T-helper 1 cell treated with Interleukin-12 subunit alpha and Interleukin-12 subunit beta and Interleukin-4 antibody, amounts not matched to agents 30 μg/mL and 1 μg/mL, for 36 hours (primary cell): ENCODE results near the gene PRKCE.

Experiments
- H3K27ac Mint-ChIP-seq: one replicate; pipeline ENCODE4 v1.8.0; 2021; ENCODE audit warnings: mild to moderate bottlenecking, mixed read lengths
- H3K27me3 Mint-ChIP-seq: one replicate; pipeline ENCODE4 v1.8.0; 2021; ENCODE audit warnings: low read depth, mixed read lengths
- H3K36me3 Mint-ChIP-seq: one replicate; pipeline ENCODE4 v1.8.0; 2021; ENCODE audit warnings: low read depth, mixed read lengths
- H3K4me1 Mint-ChIP-seq: one replicate; pipeline ENCODE4 v1.8.0; 2021; ENCODE audit warnings: low read depth, mixed read lengths
- H3K4me3 Mint-ChIP-seq: one replicate; pipeline ENCODE4 v1.8.0; 2021; ENCODE audit warnings: mild to moderate bottlenecking, moderate library complexity, mixed read lengths
- H3K9me3 Mint-ChIP-seq: one replicate; pipeline ENCODE4 v1.8.0; 2021; ENCODE audit warnings: mixed read lengths

PRKCE gene

GRCh38 chr2:45802499-45803138 is 151.1 kb downstream of the PRKCE start:
- no peak overlapping the region for H3K4me3 Mint-ChIP-seq
- no peak overlapping the region for H3K27ac Mint-ChIP-seq
- H3K4me1 Mint-ChIP-seq = no peaks in the 10 kb centered on the region
- no peaks in the 10 kb centered on the region for H3K9me3 Mint-ChIP-seq
- H3K36me3 Mint-ChIP-seq = no peaks in the 10 kb centered on the region
- no peaks in the 10 kb centered on the region for H3K27me3 Mint-ChIP-seq

- Mint-ChIP-seq H3K27ac (no peak overlapping the region), H3K4me1 (no peaks in the 10 kb centered on the region), H3K27me3 (no peaks in the 10 kb centered on the region), H3K4me3 (no peak overlapping the region), H3K9me3 (no peaks in the 10 kb centered on the region), H3K36me3 (no peaks in the 10 kb centered on the region)
Measured at GRCh38 chr2:45804987-45805755, 153.7 kb downstream of the PRKCE start.

GRCh38 chr2:45806563-45807358 is 155.3 kb downstream of the PRKCE start:
- Mint-ChIP-seq H3K4me1 (no peaks in the 10 kb centered on the region), H3K27me3 (no peaks in the 10 kb centered on the region), H3K9me3 (no peaks in the 10 kb centered on the region), H3K36me3 (no peaks in the 10 kb centered on the region), H3K4me3 (no peak overlapping the region), H3K27ac (no peak overlapping the region)

- no peaks in the 10 kb centered on the region for H3K27me3 Mint-ChIP-seq
- H3K9me3 Mint-ChIP-seq = no peaks in the 10 kb centered on the region
- H3K27ac Mint-ChIP-seq = no peak overlapping the region
- no peak overlapping the region for H3K4me3 Mint-ChIP-seq
- H3K36me3 Mint-ChIP-seq = no peaks in the 10 kb centered on the region
- H3K4me1 Mint-ChIP-seq = no peaks in the 10 kb centered on the region
Measured at GRCh38 chr2:45808294-45808800, 156.9 kb downstream of the PRKCE start.

GRCh38 chr2:45809205-45809604 is 157.7 kb downstream of the PRKCE start:
- Mint-ChIP-seq H3K27ac (no peak overlapping the region), H3K27me3 (no peaks in the 10 kb centered on the region), H3K9me3 (no peaks in the 10 kb centered on the region), H3K4me1 (no peaks in the 10 kb centered on the region), H3K4me3 (no peak overlapping the region), H3K36me3 (no peaks in the 10 kb centered on the region)

- Mint-ChIP-seq H3K36me3 (no peaks in the 10 kb centered on the region), H3K4me1 (no peaks in the 10 kb centered on the region), H3K4me3 (no peak overlapping the region), H3K27me3 (no peaks in the 10 kb centered on the region), H3K27ac (no peak overlapping the region), H3K9me3 (no peaks in the 10 kb centered on the region)
Measured at GRCh38 chr2:45812011-45812500, 160.6 kb downstream of the PRKCE start.

GRCh38 chr2:45813003-45813941 is 161.8 kb downstream of the PRKCE start:
- no peaks in the 10 kb centered on the region for H3K4me1 Mint-ChIP-seq
- H3K9me3 Mint-ChIP-seq = no peaks in the 10 kb centered on the region
- no peak overlapping the region for H3K27ac Mint-ChIP-seq
- H3K27me3 Mint-ChIP-seq = no peaks in the 10 kb centered on the region
- H3K4me3 Mint-ChIP-seq = no peak overlapping the region
- H3K36me3 Mint-ChIP-seq = no peaks in the 10 kb centered on the region

GRCh38 chr2:45814488-45814887 is 163.0 kb downstream of the PRKCE start:
- H3K9me3 Mint-ChIP-seq = no peaks in the 10 kb centered on the region
- H3K36me3 Mint-ChIP-seq = no peaks in the 10 kb centered on the region

GRCh38 chr2:45814951-45815621 is 163.6 kb downstream of the PRKCE start:
- H3K9me3 Mint-ChIP-seq = no peaks in the 10 kb centered on the region
- no peak overlapping the region for H3K27ac Mint-ChIP-seq
- no peaks in the 10 kb centered on the region for H3K36me3 Mint-ChIP-seq
- H3K4me3 Mint-ChIP-seq = no peak overlapping the region
- H3K4me1 Mint-ChIP-seq = peaks cover 3% of the 10 kb centered on the region
- H3K27me3 Mint-ChIP-seq = no peaks in the 10 kb centered on the region

More at GRCh38 chr2:45814488-45814887, 163.0 kb downstream of the PRKCE start:
- Mint-ChIP-seq H3K4me1 (peaks cover 2% of the 10 kb centered on the region), H3K27ac (no peak overlapping the region), H3K4me3 (no peak overlapping the region), H3K27me3 (no peaks in the 10 kb centered on the region)

GRCh38 chr2:45816272-45816671 is 164.8 kb downstream of the PRKCE start:
- peaks cover 4% of the 10 kb centered on the region for H3K4me1 Mint-ChIP-seq
- no peak overlapping the region for H3K27ac Mint-ChIP-seq
- no peaks in the 10 kb centered on the region for H3K9me3 Mint-ChIP-seq
- no peak overlapping the region for H3K4me3 Mint-ChIP-seq
- H3K27me3 Mint-ChIP-seq = no peaks in the 10 kb centered on the region
- H3K36me3 Mint-ChIP-seq = no peaks in the 10 kb centered on the region

GRCh38 chr2:45818591-45818990 is 167.1 kb downstream of the PRKCE start:
- Mint-ChIP-seq H3K4me1 (peaks cover 4% of the 10 kb centered on the region), H3K36me3 (no peaks in the 10 kb centered on the region)

GRCh38 chr2:45820048-45820447 is 168.6 kb downstream of the PRKCE start:
- no peaks in the 10 kb centered on the region for H3K27me3 Mint-ChIP-seq
- no peaks in the 10 kb centered on the region for H3K9me3 Mint-ChIP-seq
- H3K4me3 Mint-ChIP-seq = no peak overlapping the region
- no peak overlapping the region for H3K27ac Mint-ChIP-seq
- peaks cover 8% of the 10 kb centered on the region for H3K4me1 Mint-ChIP-seq
- no peaks in the 10 kb centered on the region for H3K36me3 Mint-ChIP-seq

More at GRCh38 chr2:45818591-45818990, 167.1 kb downstream of the PRKCE start:
- Mint-ChIP-seq H3K4me3 (no peak overlapping the region), H3K27ac (no peak overlapping the region), H3K27me3 (no peaks in the 10 kb centered on the region), H3K9me3 (no peaks in the 10 kb centered on the region)

GRCh38 chr2:45821558-45822271 is 170.2 kb downstream of the PRKCE start:
- H3K27ac Mint-ChIP-seq = no peak overlapping the region

More at GRCh38 chr2:45821558-45822271, 170.2 kb downstream of the PRKCE start:
- Mint-ChIP-seq H3K36me3 (no peaks in the 10 kb centered on the region), H3K9me3 (no peaks in the 10 kb centered on the region), H3K4me1 (peaks cover 9% of the 10 kb centered on the region), H3K4me3 (no peak overlapping the region), H3K27me3 (peaks cover 3% of the 10 kb centered on the region)
